NCI-H345 (cell line): ENCODE measurements around the gene LAMB1.

Experiments
- DNase-seq: peaks from one replicate; lab custom pipeline; 2025; lab: John Stamatoyannopoulos, UW

The LAMB1 gene

GRCh38 chr7:107998660-107999480, 4.1 kb downstream of the LAMB1 start:
- DNase-seq = no peak

GRCh38 chr7:107998150-107998549, 4.8 kb downstream of the LAMB1 start:
- DNase-seq = no peak

DNA sequence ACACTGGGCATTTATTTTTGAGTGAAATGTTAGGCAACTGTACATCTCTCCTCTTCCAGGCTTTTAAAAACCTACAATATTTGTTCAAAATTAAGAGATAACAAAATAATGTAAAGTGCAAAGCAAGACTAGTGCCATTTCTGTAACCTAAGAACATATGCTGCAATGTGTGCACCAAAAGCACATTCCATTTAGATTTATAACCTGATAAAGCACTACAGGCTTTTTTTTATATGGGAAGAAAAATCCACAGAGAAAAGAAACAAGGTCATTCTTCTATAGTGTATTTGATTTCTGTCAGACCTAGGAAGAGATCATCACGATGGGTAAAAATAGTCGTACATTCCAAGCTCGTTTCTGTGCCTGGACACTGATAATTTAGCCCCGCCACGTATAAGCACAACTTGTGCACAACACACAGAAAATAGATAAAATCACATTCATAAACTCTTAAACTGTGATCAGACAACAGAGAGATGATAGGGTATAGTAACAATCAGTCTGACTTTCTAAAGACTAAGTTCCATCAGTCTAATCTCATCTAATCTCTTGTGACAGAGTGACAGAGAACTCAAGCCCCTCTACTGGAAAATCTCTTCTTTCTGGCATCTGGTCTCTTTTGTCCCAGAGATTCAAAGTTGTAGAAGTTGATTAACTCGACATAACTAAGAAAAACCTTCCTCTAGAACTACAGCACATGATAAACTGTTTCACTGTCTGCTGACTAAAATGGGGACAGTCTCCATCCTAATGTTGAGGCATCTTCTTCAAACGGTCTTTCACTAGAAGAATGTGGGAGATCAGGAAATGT, 6.7 kb downstream of the LAMB1 start:
- DNase-seq = no peak

DNA sequence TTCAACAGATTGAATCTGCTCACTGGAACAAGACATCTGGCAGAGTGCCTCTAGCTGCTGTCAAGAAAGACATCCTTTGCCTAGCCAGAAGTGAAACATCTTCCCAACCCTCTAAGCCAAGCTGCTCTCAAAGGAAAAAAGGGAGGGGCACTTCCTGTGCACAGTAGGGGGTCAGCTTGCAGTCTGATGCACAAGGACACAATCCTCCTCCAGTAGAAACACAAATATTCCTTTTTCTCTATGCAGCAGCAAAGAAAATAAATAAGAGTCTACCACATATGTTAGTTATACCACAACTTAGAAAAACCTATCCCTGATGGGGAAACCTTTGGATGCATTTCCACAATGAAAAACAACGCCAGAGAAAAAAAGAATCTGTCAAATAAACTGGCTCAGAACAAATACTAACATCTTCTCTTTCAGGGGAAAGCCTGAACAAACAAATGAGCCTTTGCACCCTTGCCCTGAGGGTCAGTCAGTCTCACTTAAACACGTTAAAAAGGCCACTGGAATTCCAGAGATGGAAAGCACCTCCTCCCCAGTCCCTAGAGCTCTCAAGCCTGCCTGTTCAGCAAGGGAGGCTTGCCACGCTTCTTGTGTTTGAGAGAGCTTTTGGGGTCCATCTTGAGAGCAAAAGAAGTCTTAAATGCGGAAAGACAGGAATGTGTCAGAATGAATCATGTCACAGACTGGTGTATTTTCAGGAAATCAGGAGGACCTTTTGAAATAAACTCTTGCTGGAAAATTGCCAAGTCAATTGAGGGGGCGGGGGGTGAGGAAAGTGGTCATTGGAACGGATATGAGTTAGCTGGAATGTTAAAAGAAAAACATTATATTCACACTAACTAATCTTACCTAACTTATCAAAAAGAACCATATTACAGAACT, 7.5 kb downstream of the LAMB1 start:
- no peak for DNase-seq

DNA sequence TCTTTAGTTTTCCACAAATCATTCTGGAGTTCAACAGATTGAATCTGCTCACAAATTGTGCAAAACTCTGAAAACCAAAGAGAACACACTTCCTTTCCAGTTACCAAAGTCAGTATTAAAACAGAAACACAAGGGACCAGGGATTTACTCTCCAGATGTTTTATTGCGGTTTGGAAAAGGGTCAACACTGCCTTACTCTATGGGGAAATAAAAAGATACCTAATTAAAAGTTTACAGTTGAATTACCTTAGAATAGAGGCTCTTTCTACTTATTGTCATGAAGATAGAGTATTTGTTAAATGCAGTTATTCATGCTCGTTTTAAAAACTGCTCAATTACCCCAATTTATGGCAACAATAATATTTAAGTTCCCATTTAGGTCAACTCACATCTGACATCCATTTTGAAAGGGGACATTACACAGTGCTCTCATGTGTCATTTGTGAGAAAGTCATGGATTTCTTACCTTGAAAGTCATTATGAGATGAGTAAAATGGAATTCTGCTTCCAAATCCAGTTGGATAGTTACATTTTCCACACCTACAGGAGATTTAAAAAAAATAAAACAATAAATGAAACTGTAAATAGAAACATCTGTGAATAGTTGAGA, 8.4 kb downstream of the LAMB1 start:
- no peak for DNase-seq

- DNase-seq = no peak
Measured at GRCh38 chr7:107993891-107994291, 9.1 kb downstream of the LAMB1 start.

- DNase-seq = no peak
Measured at GRCh38 chr7:107989618-107990373, 13.2 kb downstream of the LAMB1 start.

GRCh38 chr7:107982918-107983389, 20.0 kb downstream of the LAMB1 start:
- peak; percentile 17 for DNase-seq

DNA sequence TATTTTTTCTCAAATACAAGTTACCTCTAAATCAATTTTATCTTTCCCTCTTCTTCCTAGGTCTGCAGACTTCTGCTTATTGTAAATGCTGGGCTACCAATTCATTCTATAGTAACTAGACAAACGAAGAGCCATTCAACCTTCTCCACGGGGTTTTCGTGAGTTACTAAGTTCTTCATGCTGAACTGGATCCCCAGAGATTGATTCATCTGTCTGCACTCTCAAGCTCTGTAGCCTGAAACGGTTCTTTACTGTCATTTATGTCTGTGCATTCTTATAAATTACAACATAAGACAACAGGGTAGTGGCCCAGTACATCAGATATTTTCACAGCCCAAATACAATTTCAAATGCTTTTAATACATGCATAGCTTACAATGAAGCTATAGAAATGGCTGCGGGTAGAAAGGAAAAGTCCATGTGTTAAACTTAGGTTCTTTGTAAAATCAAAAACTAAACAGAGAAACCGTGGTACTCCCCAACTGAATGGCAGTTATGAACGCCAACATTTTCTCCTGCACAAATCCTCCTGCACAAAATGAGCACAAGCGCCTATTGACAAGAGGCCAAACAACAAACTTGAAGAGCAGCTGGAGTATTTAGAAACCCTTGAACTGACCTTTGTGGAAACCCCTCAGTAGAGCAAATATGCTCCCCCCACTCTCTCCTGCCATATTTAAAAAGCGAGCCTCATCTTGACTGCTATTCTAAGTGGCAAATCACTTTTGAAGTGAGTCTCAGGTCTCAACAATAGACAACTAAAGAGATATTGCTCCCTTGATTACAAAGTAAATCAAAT, 20.7 kb downstream of the LAMB1 start:
- DNase-seq = peak; percentile 32

DNA sequence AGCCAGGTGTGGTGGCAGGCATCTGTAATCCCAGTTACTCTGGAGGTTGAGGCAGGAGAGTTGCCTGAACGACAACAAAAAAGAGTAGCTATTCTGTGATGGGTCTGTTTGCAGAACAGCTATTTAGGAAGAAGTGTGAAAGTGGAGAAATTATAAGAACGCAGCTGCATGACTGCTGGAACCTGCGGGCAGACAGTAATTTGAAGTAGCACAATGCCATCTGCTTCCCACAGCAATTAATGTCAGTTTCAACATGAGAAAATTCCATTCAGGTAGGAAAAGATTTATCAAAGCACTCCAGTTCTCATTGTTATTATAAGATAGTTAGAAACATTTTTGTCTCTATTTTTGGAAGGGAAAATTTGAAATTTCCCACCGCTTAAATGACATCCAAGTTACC, 21.5 kb downstream of the LAMB1 start:
- DNase-seq = no peak

DNA sequence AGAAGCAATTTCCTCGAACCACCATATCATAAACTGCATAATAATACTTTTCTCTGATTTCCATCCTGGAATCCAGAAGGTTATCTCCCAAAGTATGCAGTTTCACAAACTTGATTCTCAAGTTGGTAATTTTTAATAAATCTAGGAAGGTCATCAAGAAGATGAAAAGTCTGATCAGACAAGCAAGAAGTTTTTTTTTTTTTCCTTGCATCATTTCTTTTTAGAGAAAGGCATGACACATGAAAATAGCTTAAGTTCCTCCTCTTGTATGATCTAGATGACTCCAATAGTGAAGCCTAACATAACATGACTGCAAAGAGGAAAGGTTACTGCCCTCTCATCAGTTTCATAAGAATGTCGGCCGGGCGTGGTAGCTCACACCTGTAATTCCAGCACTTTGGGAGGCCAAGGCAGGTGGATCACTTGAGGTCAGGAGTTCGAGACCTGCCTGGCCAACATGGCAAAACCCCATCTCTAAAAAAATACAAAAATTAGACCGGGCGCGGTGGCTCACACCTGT, 22.2 kb downstream of the LAMB1 start:
- no peak for DNase-seq

DNA sequence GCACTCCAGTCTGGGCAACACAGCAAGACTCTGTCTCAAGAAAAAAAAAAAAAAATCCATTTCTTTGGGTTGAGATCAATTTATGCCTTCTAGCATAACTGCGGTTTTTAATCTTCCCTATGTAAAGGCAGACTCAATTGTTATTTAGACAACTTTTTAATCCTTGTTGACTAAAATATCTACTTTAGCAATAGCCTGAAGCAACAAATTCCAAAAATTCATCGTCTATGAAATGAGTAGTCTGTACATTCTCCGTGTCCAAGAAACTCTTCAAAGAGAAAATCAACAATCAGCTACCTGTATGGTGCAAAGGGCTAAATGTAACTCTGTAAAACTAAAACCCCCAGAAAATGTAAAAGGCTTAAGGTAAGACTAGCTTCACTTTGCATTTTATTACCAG, 22.8 kb downstream of the LAMB1 start:
- no peak for DNase-seq

- DNase-seq = no peak
Measured at GRCh38 chr7:107978815-107979408, 24.0 kb downstream of the LAMB1 start.

DNA sequence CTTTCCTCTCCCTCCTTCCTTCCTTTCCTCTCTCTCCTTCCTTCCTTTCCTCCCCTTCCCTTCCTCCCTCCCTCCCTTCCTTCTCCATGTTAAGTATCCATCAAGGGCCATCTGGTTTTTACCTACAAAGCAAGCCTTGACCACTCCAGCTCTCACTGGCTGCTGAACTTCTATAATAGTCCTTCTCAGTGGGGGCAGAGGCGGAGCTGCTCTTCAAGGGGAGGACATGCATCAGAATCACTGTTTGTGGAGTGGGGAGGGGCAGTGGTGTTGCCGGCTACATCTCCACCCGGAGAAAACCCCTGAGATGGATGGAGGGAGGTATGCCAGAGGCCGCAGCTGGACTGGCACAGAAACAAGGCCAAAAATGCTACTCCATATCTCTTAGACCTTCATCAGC, 25.9 kb downstream of the LAMB1 start:
- peak; percentile 2 for DNase-seq

- DNase-seq = no peak
Measured at GRCh38 chr7:107976620-107977019, 26.3 kb downstream of the LAMB1 start.

GRCh38 chr7:107975394-107976013, 27.5 kb downstream of the LAMB1 start:
- DNase-seq = no peak

- no peak for DNase-seq
Measured at GRCh38 chr7:107973861-107974260, 29.1 kb downstream of the LAMB1 start.

DNA sequence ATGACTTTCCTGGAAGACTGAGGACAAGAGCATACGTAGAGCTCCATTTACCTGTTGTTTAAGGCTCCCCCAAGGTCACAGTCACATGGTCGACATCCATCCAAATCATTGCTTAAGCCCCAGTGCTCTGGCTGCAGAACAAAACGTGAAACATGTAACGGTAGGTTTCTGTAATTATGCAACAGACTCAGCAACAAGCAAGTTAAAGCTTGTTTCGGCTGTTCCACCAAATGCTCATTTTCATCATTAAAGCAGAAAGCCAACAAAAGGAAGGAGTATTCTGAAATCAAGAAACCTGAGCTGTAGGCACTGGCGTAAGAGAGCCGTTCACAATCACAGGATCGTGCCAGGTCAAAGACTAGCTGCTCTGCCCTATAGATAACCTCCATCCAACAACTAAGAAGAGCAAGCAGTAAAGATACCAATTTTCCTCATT, 30.0 kb downstream of the LAMB1 start:
- no peak for DNase-seq

GRCh38 chr7:107972075-107972482, 30.9 kb downstream of the LAMB1 start:
- no peak for DNase-seq
